HG03571 (cell line): Measurements from ENCODE around the gene PAXX.

ENCODE experiments used
- ATAC-seq: cut with Tn5 transposase; IDR thresholded peaks from one replicate; pipeline ENCODE4 v1.9.1; 2021; ENCODE audit not compliant: unreplicated experiment

Gene PAXX

GRCh38 chr9:136952876-136953770 lies 39.1 kb upstream of the PAXX start:
- ATAC-seq: no peak

- no peak for ATAC-seq
Observed at GRCh38 chr9:136953771-136954269, 38.4 kb upstream of the PAXX start.

GRCh38 chr9:136954270-136955083 lies 37.7 kb upstream of the PAXX start:
- no peak for ATAC-seq

GRCh38 chr9:136955202-136955942 lies 36.9 kb upstream of the PAXX start:
- ATAC-seq: no peak

- no peak for ATAC-seq
Observed at GRCh38 chr9:136955943-136956335, 36.3 kb upstream of the PAXX start.

- ATAC-seq: no peak
Observed at GRCh38 chr9:136956604-136957003, 35.6 kb upstream of the PAXX start.

GRCh38 chr9:136957461-136957860 lies 34.8 kb upstream of the PAXX start:
- ATAC-seq: no peak

- no peak for ATAC-seq
Observed at GRCh38 chr9:136957901-136958300, 34.3 kb upstream of the PAXX start.

GRCh38 chr9:136958473-136958872 lies 33.7 kb upstream of the PAXX start:
- no peak for ATAC-seq

- ATAC-seq: no peak
Observed at GRCh38 chr9:136958898-136959850, 33.0 kb upstream of the PAXX start.

GRCh38 chr9:136960212-136960937 lies 31.8 kb upstream of the PAXX start:
- no peak for ATAC-seq

GRCh38 chr9:136960938-136961275 lies 31.3 kb upstream of the PAXX start:
- ATAC-seq: no peak

- no peak for ATAC-seq
Observed at GRCh38 chr9:136961279-136962065, 30.8 kb upstream of the PAXX start.

GRCh38 chr9:136962163-136962562 lies 30.1 kb upstream of the PAXX start:
- no peak for ATAC-seq

GRCh38 chr9:136962701-136963248 lies 29.4 kb upstream of the PAXX start:
- ATAC-seq: no peak

GRCh38 chr9:136963341-136963740 lies 28.9 kb upstream of the PAXX start:
- no peak for ATAC-seq

GRCh38 chr9:136963751-136964150 lies 28.5 kb upstream of the PAXX start:
- ATAC-seq: no peak

- ATAC-seq: no peak
Observed at GRCh38 chr9:136964171-136964689, 28.0 kb upstream of the PAXX start.
